Mononuclear cell (primary cell): ENCODE data around the gene TSG101. TPM values are rescaled to one million over a fixed set of nuclear protein-coding genes. Genes with fewer than 3 reads are reported as not detected.

Experiments
- H3K27me3 ChIP-seq: 2 replicates; pipeline ENCODE4 v1.6.0; 2011; ENCODE audit warnings: low read length, control low read depth; ENCODE audit not compliant: insufficient read depth
- H3K4me1 ChIP-seq: 2 replicates; pipeline ENCODE4 v1.5.1; 2011; ENCODE audit warnings: mild to moderate bottlenecking, low read length, control low read depth; ENCODE audit not compliant: insufficient read depth
- H3K4me3 ChIP-seq: 2 replicates; pipeline ENCODE4 v1.5.1; 2011; ENCODE audit warnings: mild to moderate bottlenecking, low read length, moderate library complexity
- H3K9me3 ChIP-seq: 2 replicates; pipeline ENCODE4 v1.5.1; 2011; ENCODE audit warnings: low read depth, mild to moderate bottlenecking, control low read depth, low read length
- total RNA-seq: library from RNA; depleted of rRNA; stranded (reverse); fragments of >200 nt; gene quantifications from one replicate; pipeline ENCODE4 v1.2.3, GENCODE V29; 2012

Gene TSG101
- total RNA-seq, 1 donor, result 31.6 TPM

DNA sequence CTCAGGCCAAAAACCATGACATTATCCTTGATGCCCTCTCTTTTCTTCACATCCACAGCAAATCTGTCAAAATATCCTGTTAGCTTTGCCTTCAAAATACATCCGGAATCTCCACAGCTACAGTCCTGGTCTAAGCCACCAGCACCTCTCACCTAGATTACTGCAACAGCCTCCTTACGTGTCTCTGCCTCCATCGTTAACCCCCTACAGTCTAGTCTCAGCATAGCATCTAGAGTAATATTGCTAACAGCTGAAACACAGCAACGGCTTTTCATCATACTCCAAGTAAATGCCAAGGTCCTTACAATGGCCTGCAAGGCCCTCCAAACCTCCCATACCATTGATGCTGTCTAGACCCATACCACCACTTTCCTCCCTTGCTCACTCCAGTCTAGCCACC lies 4.4 kb downstream of the TSG101 start:
- Histone ChIP-seq H3K4me1 (peaks cover 10% of the 10 kb centered on the region), H3K9me3 (no peaks in the 10 kb centered on the region), H3K4me3 (no peak overlapping the region), H3K27me3 (no peaks in the 10 kb centered on the region)

DNA sequence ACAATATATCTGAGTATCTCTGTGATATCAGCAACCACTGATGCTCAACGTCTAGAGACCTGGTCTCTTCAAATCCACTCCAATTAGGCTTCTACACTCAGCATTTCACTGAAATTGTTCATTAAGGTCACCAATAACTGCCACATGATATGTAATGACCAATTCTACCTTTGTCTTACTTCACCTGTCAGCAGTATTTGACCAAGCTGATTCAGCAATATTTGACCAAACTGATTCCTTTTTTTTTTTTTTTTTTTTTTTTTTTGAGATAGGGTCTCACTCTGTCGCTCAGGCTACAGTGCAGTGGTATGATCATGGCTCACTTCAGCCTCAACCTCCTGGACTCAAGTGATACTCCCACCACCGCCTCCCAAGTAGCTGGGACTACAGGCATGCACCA lies 5.6 kb downstream of the TSG101 start:
- no peaks in the 10 kb centered on the region for H3K9me3 ChIP-seq
- H3K27me3 ChIP-seq, result no peaks in the 10 kb centered on the region
- H3K4me3 ChIP-seq, result no peak overlapping the region
- peaks cover 6% of the 10 kb centered on the region for H3K4me1 ChIP-seq

DNA sequence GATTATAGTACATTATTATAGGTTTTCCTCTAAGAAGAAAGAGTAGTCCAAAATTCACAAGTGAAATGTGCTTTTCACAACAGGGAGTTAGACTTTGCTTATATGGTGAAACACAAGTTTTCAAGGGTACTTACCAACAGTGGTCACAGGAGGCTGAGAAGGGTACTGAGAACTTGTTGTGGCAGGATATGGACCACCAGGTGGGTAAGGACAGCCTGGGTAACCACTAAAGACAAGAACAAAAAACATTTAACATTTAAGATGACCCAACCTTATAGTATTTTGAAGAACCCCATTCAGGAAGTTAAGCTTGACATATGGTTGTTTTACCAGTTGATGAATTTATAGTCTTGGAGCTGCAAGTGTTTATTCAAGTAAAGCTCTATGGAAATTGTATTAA lies 24.4 kb downstream of the TSG101 start:
- Histone ChIP-seq H3K9me3 (no peaks in the 10 kb centered on the region), H3K4me1 (no peaks in the 10 kb centered on the region), H3K4me3 (no peak overlapping the region), H3K27me3 (no peaks in the 10 kb centered on the region)

DNA sequence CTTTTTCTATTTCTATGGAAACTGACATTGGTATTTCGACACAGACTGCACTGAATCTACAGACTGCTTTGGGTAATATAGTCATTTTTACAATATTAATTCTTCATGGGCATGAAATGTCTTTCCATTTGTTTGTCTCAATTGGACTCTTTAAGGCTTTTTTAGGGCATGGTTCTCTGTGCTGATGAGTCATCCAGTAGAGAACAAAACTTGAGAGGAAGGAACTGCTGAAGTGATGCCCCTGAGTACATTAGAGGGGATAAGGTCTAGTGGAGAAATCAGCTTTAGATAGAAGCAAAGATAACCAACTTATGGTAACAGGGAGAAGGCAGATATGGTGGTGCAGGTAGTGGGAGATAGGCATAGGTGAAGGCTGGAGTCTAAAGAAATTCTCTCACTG lies 25.1 kb downstream of the TSG101 start:
- Histone ChIP-seq H3K4me1 (no peaks in the 10 kb centered on the region), H3K4me3 (no peak overlapping the region), H3K9me3 (no peaks in the 10 kb centered on the region), H3K27me3 (no peaks in the 10 kb centered on the region)

DNA sequence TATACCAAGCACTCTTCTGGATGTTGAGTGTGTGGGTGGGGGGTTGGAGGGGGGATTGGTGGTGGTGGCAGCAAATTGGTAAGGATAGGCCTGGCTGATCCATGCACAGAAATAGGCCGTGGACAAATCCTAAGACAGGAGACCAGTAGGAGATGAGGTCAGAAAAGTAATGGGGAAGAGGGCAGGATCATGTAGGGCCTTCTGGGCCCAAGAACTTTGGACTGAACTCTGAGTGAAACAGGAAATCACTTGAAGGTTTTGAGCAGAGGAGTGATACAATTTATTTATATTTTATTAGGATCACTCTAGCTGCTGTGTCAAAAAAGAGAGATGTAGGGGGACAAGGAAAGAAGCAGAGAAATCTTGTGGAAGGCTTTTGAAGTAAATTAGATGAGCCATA lies 28.7 kb downstream of the TSG101 start:
- Histone ChIP-seq H3K4me3 (no peak overlapping the region), H3K27me3 (no peaks in the 10 kb centered on the region), H3K9me3 (no peaks in the 10 kb centered on the region), H3K4me1 (no peaks in the 10 kb centered on the region)

DNA sequence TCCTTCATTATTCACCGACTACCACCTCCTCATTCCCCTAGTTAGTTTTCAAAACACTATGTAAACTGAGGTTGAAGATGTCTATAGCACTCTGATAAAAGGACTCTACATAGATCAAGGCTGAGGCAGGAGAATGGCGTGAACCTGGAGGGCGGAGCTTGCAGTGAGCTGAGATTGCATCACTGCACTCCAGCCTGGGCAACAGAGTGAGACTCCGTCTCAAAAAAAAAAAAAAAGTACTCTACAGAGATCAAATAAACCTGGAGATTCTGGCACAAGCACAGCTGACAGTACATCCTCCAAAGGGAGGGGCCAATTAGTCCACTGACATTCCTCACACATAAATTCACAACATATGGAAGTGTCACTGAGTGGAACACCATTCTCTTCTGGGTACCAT lies 31.0 kb downstream of the TSG101 start:
- Histone ChIP-seq H3K4me1 (no peaks in the 10 kb centered on the region), H3K4me3 (no peak overlapping the region), H3K9me3 (no peaks in the 10 kb centered on the region), H3K27me3 (no peaks in the 10 kb centered on the region)

DNA sequence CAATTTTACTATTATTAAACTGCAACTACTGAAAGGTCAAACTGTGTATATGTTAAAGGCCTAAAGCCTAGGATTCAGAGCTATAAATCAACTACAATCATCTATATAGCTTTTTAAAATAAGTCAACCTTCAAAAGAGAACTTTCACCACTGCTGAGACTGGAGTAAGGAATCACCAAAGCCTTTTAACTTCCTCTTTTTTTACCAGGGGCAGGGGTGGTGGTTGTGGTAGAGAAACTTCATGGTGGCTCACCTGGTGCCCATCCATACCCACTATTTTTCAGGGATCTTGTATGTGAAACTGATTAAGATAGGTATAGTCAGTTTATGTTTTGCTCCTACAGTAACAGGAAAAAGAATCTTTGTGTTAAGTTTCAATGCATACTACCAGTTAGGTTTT lies 31.5 kb downstream of the TSG101 start:
- no peak overlapping the region for H3K4me3 ChIP-seq
- H3K9me3 ChIP-seq, result no peaks in the 10 kb centered on the region
- no peaks in the 10 kb centered on the region for H3K27me3 ChIP-seq
- H3K4me1 ChIP-seq, result no peaks in the 10 kb centered on the region

DNA sequence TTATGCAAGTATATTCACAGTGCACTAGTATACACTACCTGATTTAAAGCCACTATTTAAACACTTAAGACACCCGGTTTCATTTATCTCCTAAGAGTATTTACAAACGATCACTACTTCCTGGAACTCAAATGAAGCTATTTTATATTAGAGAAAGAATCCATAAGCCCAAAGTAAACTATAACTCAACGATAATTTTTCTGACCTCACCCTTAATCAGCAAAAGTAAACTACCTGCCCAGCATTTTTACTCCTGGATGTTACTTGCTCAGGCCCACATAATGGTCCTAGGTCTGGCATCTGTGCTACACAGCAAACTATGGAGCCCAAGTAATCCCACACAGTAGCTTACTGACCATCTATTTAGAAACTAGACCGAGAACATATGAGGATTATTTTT lies 33.4 kb downstream of the TSG101 start:
- no peaks in the 10 kb centered on the region for H3K4me1 ChIP-seq
- H3K9me3 ChIP-seq, result no peaks in the 10 kb centered on the region
- no peaks in the 10 kb centered on the region for H3K27me3 ChIP-seq
- H3K4me3 ChIP-seq, result no peak overlapping the region

DNA sequence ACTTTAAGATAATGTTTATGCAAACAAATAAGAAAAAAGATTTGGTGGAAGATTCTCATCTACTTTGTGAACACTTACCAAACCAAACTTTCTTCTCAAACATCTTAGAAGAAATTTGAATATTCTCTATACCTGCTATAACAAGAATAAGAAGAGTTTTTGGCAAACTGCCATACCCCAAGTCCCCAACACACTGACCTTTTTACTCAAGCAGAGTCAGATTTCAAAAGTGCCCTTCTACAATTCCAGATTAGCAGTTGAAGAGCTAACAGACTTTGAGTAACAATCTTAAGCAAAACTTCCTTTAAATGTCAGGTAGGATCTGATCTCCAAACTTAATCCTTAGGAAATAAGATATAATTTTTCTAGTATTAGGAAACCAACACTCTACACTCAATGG lies 33.9 kb downstream of the TSG101 start:
- H3K4me1 ChIP-seq, result no peaks in the 10 kb centered on the region
- no peaks in the 10 kb centered on the region for H3K9me3 ChIP-seq
- no peak overlapping the region for H3K4me3 ChIP-seq
- no peaks in the 10 kb centered on the region for H3K27me3 ChIP-seq

DNA sequence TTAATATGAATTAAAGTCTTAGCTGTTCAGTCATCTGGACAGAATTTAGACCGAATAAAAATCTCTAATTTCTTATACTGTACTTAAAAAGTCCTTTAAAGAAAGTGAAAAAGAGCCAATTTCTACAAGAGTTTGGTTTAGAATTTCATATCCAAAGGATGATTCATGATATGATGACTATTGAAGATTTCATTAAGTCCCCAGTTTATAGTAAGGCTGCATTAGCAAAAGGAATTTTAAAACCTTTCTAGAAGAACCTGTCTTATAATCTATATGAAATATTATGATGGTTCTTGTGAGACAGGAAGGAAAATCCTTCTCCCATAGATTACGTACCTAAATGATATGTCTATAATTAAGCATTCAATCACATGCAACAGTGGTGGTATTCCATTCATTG lies 34.8 kb downstream of the TSG101 start:
- Histone ChIP-seq H3K9me3 (no peaks in the 10 kb centered on the region), H3K4me1 (no peaks in the 10 kb centered on the region), H3K4me3 (no peak overlapping the region), H3K27me3 (no peaks in the 10 kb centered on the region)

DNA sequence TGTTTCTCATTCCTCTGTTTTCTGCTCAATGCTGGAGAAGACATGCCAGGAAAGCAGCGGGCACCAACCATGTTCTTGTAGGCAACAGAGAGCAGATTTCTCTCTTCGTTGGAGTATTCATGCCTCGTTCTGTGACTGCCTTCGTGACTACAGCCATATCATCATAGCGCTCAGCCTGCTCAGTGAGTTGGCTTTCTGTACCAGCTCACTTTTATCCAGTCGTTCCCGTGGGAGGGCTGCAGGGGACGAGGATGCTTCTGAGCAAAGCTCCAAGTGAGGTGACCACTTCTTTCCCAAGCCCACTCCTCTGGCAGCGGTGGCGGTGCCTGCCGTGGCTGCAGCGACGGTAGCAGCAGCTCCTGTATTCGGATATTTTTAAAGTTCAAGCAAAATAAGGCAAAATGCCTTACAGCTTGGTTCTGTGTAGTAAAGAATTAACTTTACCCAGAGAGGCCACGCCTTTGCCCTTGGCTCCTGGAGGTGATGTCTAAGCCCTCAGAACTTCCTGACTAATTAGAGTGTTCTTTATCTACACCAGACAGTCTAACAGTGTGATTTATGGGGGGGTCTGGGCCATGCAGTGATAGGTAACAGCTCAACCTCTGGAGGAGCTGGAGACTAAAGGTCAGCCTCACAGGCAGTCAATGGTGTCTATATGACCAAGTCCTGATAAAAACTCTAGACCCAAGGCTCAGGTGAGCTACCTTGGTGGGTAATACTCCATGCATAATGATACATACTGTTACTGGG lies 35.8 kb downstream of the TSG101 start:
- Histone ChIP-seq H3K9me3 (no peaks in the 10 kb centered on the region), H3K4me3 (no peak overlapping the region), H3K4me1 (no peaks in the 10 kb centered on the region), H3K27me3 (no peaks in the 10 kb centered on the region)

DNA sequence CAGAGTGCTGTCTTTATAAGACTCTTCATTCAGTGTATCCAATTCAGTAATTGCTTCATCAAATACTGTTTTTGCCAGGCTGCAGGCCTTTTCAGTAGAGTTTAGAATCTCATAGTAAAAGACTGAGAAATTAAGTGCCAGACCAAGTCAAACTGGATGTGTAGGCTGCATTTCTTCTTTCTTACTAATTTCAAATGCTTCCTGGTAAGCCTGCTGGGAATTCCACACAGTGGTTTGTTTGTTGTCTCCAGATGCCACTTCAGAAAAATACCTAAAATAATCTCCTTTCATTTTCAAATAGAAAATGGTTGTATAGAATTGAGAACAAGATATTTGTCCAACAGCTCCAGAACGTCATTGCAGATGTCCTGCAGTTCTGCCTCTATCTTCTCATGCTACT lies 36.4 kb downstream of the TSG101 start:
- H3K4me3 ChIP-seq, result no peak overlapping the region
- H3K27me3 ChIP-seq, result no peaks in the 10 kb centered on the region
- no peaks in the 10 kb centered on the region for H3K9me3 ChIP-seq
- H3K4me1 ChIP-seq, result no peaks in the 10 kb centered on the region

DNA sequence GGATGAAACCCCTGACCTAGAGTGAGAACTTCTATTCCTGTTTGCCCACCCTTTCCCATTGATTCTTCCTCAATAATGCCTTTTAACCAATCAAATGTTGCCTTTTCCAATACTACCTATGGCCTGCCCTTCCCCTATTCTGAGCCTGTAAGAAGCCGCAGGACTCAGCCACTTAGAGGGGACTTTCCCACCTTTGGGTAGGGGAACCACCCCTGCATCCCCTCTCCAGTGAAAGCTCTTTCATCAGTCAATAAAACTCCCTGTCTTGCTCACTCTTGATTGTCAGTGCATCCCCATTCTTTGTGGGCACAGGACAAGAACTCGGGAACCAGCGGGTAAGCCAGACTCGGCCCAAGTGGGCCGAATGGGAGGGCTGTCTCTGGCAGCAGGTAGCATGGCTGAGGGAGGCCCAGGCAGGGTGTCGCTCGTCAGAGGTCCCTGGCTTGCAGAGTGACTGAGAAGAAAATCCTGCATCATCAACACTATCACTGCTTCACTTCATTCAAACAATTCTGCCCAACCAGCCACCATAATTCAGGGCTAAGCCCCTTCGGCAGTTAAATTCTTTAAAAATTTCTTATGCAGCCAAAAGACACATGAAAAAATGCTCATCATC lies 40.7 kb downstream of the TSG101 start:
- Histone ChIP-seq H3K27me3 (no peaks in the 10 kb centered on the region), H3K4me1 (no peaks in the 10 kb centered on the region), H3K4me3 (no peak overlapping the region), H3K9me3 (no peaks in the 10 kb centered on the region)

DNA sequence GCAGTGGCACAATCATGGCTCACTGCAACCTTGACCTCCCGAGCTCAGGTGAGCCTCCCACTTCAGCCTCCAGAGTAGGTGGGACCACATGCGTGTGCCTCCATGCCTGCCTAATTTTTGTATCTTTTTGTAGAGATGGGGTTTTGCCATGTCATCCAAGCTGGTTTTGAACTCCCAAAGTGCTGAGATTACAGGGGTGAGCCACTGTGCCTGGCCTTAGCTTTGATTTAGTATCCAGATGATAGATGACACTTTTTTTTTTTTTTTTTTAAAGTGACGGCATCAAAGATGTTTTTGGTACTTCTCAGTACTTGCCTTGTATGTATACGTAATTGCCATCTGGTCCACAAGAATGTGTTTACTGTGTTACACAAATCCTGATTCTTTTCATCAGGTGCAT lies 47.7 kb downstream of the TSG101 start:
- Histone ChIP-seq H3K4me3 (no peak overlapping the region), H3K27me3 (no peaks in the 10 kb centered on the region), H3K9me3 (no peaks in the 10 kb centered on the region), H3K4me1 (no peaks in the 10 kb centered on the region)

DNA sequence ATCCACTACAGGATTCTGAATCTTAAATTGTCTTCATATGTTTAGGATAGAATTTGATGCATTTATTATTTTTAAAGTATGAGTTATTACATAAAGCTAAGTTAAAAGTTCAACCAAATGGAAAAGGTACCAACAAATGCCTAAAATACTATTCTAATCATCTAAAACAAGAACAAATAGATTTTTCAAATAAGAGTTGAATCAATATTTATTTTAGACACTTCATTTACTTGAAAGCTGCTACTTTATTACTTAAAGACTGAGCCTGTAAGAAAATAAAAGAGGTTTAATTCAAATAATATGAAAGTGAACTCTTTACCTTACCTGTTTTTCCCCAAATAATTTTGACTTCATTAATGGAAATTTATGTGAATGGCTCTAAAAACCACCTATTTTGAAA lies 54.2 kb downstream of the TSG101 start:
- no peak overlapping the region for H3K4me3 ChIP-seq
- H3K27me3 ChIP-seq, result no peaks in the 10 kb centered on the region
- H3K4me1 ChIP-seq, result no peaks in the 10 kb centered on the region
- no peaks in the 10 kb centered on the region for H3K9me3 ChIP-seq

DNA sequence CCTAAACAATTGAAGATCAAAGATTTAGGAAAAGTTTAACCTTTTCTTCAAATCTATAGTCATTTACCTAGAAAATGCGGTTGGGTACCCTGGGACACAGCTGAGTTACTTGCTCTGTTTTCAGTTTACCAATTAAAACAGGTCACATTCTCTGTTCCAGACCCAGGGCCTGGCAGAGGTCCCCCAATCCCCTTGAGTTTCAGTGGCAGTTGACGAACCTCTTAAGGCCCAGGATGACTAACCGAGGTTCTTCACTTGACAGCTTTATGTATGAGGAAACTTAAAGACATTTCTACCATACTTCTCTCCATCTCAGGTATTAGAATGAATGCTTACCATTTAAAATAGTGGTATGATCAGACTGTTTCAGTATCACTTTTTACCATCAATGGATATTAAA lies 54.7 kb downstream of the TSG101 start:
- Histone ChIP-seq H3K9me3 (no peaks in the 10 kb centered on the region), H3K27me3 (no peaks in the 10 kb centered on the region), H3K4me3 (no peak overlapping the region), H3K4me1 (no peaks in the 10 kb centered on the region)
